Measurements from ENCODE around the gene AMBP. TPM values are rescaled to one million over a fixed set of nuclear protein-coding genes. Genes with fewer than 3 reads are reported as not detected.

Gene AMBP
- total and polyA plus RNA-seq, 4 donors = 3,440 to 6,678 (median 4,863) TPM

- WGBS = 91% methylated on average over 16 of the region's 16 CpGs
- Histone ChIP-seq H3K9me3 (ENCODE audit: control insufficient read depth in 4 of 4, low read length in 3 of 4) (no peaks in the 10 kb centered on the region), H3K4me1 (ENCODE audit: control insufficient read depth in 4 of 4, insufficient read depth in 4 of 4, low read length in 3 of 4) (peaks cover 0 to 47% (median 37%) of the 10 kb centered on the region in 4 donors), H3K27ac (ENCODE audit: low read depth in 1 of 2, low read length in 2 of 2) (no peak overlapping the region), H3K36me3 (ENCODE audit: control insufficient read depth in 4 of 4, insufficient read depth in 3 of 4, low read depth in 1 of 4, low read length in 3 of 4) (no peaks in the 10 kb centered on the region), H3K27me3 (ENCODE audit: control insufficient read depth in 4 of 4, insufficient read depth in 4 of 4, low read length in 3 of 4) (no peaks in the 10 kb centered on the region), H3K9ac (ENCODE audit: low read depth in 1 of 2, low read length in 2 of 2) (no peak overlapping the region), H3K4me3 (ENCODE audit: low read depth in 1 of 3, low read length in 3 of 3) (no peak overlapping the region)
- DNase-seq (ENCODE audit: low spot score) = no peak
- TF ChIP-seq YY1 (IDR thresholded peaks at IDR 0.05) = no peak
- TF ChIP-seq RAD21 (IDR thresholded peaks at IDR 0.05) = no peak
- no peak for TF ChIP-seq SP1 (IDR thresholded peaks at IDR 0.05)
- no peak for TF ChIP-seq GABPA (IDR thresholded peaks at IDR 0.05 in 1 of 2, conservative IDR thresholded peaks at IDR 0.05 in 1 of 2)
- TF ChIP-seq TAF1 (conservative IDR thresholded peaks at IDR 0.05) = no peak
- no peak for TF ChIP-seq MAX (IDR thresholded peaks at IDR 0.05)
- no peak for TF ChIP-seq NR2F2 (IDR thresholded peaks at IDR 0.05)
- TF ChIP-seq EGR1 (IDR thresholded peaks at IDR 0.05; ENCODE audit: low read depth in 2 of 2) = no peak
- no peak for TF ChIP-seq FOXA1 (IDR thresholded peaks at IDR 0.05)
- TF ChIP-seq JUND (IDR thresholded peaks at IDR 0.05) = no peak
- TF ChIP-seq RXRA (IDR thresholded peaks at IDR 0.05) = no peak
- no peak for TF ChIP-seq ATF3 (IDR thresholded peaks at IDR 0.05)
- no peak for TF ChIP-seq HNF4A (conservative IDR thresholded peaks at IDR 0.05)
- no peak for TF ChIP-seq REST (IDR thresholded peaks at IDR 0.05)
- TF ChIP-seq CTCF (IDR thresholded peaks at IDR 0.05; ENCODE audit: low read depth, low read length, missing input control) = no peak
Observed at GRCh38 chr9:114121227-114122135, 43.4 kb upstream of the AMBP start.
